ENCODE measurements around the gene APBA2.
"Not testable (repeated sequence)": the region's sequence is repeated elsewhere in the genome, so short reads cannot be mapped to it uniquely, and the experiment has no call there.

Gene APBA2

DNA sequence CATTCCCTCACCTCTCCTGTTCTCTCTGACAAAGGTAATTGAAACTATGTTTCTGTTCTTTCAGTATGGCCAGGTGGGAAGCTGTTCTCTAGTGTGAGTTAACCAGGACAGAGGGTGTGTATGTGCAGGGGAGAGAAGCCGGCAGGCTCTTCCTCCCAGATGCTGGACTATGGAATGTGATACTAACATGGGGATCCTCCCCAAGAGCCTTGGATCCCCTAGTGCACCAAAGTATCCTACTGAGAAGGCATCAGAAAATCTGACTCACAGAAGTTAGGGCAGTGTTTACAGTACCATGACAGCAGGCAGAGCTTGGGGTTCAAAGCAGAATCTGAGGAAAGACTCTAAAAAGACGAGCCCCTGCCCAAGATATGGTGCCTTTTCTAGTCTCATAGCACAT is 123.1 kb downstream of the APBA2 start:
- peaks cover 3% of the 10 kb centered on the region for H3K4me1 ChIP-seq
- no peaks in the 10 kb centered on the region for H3K27me3 ChIP-seq (ENCODE audit: low read depth)
- in situ Hi-C loops (cut with MboI; ENCODE audit: low sequenced_read_pairs) = no loop called here
- no peak overlapping the region for H3K4me3 ChIP-seq
- no peaks in the 10 kb centered on the region; the same call in 1 of the 2 replicates for H3K36me3 ChIP-seq (replicated peaks)
- DNase-seq (ENCODE audit: low spot score in 2 of 2) = no peak
- no peaks in the 10 kb centered on the region for H3K9me3 ChIP-seq

DNA sequence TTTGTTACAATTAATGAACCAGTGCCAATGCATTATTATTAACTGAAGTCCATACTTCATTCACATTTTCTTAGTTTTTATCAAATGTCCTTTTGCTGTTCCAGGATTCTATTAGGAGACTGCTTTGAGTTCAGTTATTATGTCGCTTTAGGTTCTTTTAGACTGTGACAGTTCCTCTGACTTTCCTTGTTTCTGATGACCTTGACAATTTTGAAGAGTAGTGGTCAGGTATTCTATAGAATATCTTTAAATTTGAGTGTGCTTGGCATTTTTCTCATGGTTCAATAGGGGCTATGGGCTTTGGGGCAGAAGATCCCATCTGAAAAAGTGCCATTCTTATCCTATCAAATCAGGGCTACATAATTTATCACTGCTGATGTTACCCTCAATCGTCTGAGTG is 126.3 kb downstream of the APBA2 start:
- DNase-seq (ENCODE audit: low spot score in 2 of 2) = no peak
- in situ Hi-C loops (cut with MboI; ENCODE audit: low sequenced_read_pairs) = no loop called here
- H3K4me3 ChIP-seq = no peak overlapping the region
- H3K4me1 ChIP-seq = peaks cover 9% of the 10 kb centered on the region
- no peaks in the 10 kb centered on the region for H3K27me3 ChIP-seq (ENCODE audit: low read depth)
- no peaks in the 10 kb centered on the region for H3K9me3 ChIP-seq
- H3K36me3 ChIP-seq (replicated peaks) = no peaks in the 10 kb centered on the region

DNA sequence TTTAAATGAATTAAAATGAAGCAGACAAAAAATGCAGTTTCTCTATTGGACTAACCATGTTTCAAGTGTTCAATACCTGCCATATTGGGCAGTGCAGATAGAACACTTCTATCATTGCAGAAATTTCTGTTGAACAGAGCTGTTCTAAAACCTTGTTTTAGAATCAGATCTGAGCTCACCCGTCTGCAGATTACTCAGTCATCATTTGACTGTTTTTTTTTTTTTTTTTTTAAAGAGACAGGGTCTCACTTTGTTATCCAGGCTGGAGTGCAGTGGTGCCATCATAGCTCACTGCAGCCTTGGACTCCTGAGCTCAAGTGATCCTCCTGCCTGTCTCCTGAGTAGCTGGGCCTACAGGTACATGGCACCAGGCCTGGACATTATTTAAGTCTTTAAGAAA is 128.7 kb downstream of the APBA2 start:
- H3K36me3 ChIP-seq (replicated peaks) = no peaks in the 10 kb centered on the region
- H3K27me3 ChIP-seq (ENCODE audit: low read depth) = no peaks in the 10 kb centered on the region
- DNase-seq (ENCODE audit: low spot score in 2 of 2) = no peak
- no peak overlapping the region for H3K4me3 ChIP-seq
- peaks cover 11% of the 10 kb centered on the region for H3K4me1 ChIP-seq
- in situ Hi-C loops (cut with MboI; ENCODE audit: low sequenced_read_pairs) = no loop called here
- no peaks in the 10 kb centered on the region for H3K9me3 ChIP-seq

DNA sequence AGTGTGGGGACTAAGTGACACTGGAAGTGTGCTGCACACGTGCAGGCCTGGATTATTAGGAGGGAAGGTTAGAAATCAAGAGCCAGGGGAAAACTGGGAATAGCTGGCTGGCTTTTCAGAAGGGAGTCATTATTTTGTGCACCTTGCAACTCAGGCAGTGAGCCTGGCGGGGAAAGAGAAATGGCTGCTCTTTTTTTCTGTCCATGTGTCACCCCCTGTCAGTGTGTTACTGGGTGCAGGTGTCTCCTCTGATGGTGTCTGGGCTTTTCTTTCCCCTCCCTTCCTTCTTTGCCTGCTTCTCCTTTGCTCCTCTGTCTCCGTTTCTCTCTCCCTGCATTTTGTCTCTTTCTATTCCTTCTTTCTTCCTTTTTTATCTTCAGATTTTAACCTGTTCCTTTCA is 130.7 kb downstream of the APBA2 start:
- no peaks in the 10 kb centered on the region for H3K36me3 ChIP-seq (replicated peaks)
- peaks cover 13% of the 10 kb centered on the region for H3K4me1 ChIP-seq
- no peaks in the 10 kb centered on the region for H3K27me3 ChIP-seq (ENCODE audit: low read depth)
- no peak for DNase-seq (ENCODE audit: low spot score in 2 of 2)
- no peak overlapping the region for H3K4me3 ChIP-seq
- H3K9me3 ChIP-seq = no peaks in the 10 kb centered on the region
- in situ Hi-C loops (cut with MboI; ENCODE audit: low sequenced_read_pairs) = no loop called here

DNA sequence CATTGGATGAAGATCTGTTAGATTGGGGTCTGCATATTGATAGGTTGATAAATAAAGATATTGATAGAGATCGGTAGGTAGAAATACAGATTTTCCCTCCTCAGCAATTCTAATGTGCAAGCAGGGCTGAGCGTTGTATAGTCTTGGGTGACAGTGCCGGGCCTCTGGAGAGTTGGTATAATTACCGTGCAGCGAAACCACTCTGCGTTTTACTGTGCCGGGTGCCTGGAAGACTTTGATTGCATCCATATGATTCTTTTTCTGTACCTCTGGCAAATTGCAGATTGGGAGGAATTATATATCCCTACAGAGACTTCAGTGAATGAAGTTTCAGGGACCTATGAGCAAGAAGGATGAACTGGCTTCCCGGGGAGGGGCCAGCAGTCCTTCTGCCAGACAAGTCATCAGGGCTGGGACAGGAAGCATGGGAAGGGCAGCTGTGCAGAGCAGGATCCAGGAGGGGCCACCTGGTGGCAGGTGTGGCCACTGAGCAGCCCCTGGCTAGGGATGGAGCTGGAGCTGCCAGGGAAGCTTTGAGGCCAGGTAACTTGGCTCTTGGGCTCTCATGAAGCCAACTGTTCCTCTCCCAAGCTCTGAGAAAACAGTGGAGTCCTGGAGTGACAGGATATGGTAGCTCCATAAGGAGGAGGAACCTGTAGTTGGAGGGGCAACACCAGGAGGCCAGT is 132.5 kb downstream of the APBA2 start:
- Histone ChIP-seq H3K9me3 (no peaks in the 10 kb centered on the region), H3K4me1 (peaks cover 13% of the 10 kb centered on the region), H3K27me3 (ENCODE audit: low read depth) (no peaks in the 10 kb centered on the region), H3K36me3 (replicated peaks) (no peaks in the 10 kb centered on the region), H3K4me3 (no peak overlapping the region)
- in situ Hi-C loops (cut with MboI; ENCODE audit: low sequenced_read_pairs) = no loop called here
- DNase-seq (ENCODE audit: low spot score in 2 of 2) = no peak

DNA sequence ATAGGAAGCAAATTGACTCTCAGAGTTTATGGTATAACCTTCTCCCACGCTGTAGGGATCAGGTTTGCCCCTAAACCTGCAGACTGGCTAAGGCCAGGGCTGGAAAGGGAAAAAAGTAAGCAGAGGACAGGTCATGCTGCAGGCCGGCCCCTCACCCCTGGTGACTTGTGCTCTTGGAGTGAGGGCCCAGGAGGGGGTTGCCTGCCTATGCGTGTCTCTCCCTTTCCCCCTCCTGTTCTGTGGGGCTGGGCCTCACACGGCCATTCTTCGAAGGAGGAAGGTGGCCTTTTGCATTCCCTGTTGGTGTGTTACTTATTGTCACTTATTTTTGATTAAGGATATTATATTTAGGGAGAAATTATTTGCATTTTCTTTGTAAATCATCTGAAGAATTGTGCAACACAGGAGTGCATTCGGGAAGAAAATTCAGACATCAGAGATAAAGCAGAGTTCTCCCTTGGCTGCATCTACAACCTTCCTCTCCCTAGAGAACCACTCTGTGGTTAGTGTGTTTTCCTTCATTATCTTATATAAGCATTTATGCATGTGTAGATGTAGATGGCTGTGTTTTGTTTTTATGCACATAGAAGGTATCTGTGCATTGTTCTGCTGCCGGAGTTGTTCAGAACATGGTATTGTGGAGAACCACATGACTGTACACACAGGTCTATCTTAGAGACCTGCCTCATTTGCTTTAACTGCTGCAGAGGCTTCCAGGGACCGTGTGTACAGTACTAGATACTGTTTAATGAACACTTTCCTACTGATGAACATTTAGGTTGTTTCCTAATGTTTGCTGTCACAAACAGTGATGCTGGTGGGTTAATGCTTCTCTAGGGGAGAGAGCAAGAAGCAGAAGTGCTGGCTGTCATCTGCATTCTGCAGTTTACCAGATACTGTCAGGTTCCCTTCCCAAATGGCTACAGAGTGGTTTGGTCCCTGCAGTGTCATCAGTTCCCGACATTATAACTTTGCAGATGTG is 133.5 kb downstream of the APBA2 start:
- DNase-seq (ENCODE audit: low spot score in 2 of 2) = no peak
- H3K27me3 ChIP-seq (ENCODE audit: low read depth) = no peaks in the 10 kb centered on the region
- H3K9me3 ChIP-seq = no peaks in the 10 kb centered on the region
- in situ Hi-C loops (cut with MboI; ENCODE audit: low sequenced_read_pairs) = no loop called here
- H3K4me3 ChIP-seq = no peak overlapping the region
- H3K4me1 ChIP-seq = peaks cover 6% of the 10 kb centered on the region
- H3K36me3 ChIP-seq (replicated peaks) = no peaks in the 10 kb centered on the region

DNA sequence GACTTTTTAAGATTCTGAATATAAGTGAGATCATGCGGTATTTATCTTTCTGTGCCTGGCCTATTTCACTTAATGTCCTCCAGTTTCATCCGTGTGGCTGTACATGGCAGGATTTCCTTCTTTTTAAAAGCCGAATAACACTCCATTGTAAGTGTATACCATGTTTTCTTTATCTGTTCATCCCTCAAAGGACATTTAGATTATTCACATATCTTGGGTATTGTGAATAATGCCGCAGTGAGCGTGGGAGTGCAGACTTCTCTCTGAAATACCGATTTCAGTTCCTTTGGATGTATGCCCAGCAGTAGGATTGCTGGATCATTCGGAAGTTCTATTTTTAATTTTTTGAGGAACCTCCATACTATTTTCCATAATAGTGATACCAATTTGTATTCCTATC is 136.1 kb downstream of the APBA2 start:
- in situ Hi-C loops (cut with MboI; ENCODE audit: low sequenced_read_pairs) = no loop called here

DNA sequence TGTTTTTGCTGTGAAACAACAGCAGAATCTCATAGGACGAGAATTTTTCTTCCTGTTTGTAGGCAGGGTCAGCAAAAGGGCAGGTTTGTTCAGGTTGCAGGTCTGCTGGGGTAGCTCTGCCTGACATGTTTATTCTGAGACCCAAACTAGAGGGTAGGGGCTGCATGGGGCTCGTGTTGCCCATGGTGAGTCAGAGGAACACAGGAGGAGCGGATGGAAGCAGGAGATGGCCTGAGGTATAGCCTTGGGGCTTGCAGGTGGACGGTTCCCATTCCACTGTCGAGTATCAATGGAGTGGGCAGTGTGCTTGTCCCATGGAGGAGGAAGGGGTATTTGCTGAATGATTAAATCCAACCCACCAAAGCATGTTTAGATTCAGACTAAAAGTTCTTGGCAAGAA is 138.9 kb downstream of the APBA2 start:
- Histone ChIP-seq H3K27me3 (ENCODE audit: low read depth) (no peaks in the 10 kb centered on the region), H3K9me3 (no peaks in the 10 kb centered on the region), H3K4me3 (no peak overlapping the region), H3K36me3 (replicated peaks) (no peaks in the 10 kb centered on the region), H3K4me1 (peaks cover under 1% of the 10 kb centered on the region; the same call in 1 of the 2 replicates)
- no peak for DNase-seq (ENCODE audit: low spot score in 2 of 2)
- in situ Hi-C loops (cut with MboI; ENCODE audit: low sequenced_read_pairs) = no loop called here

More for the DNA sequence above, 136.1 kb downstream of the APBA2 start:
- Histone ChIP-seq H3K4me1 (peaks cover 3% of the 10 kb centered on the region), H3K9me3 (no peaks in the 10 kb centered on the region), H3K27me3 (ENCODE audit: low read depth) (no peaks in the 10 kb centered on the region), H3K4me3 (no peak overlapping the region), H3K36me3 (replicated peaks) (no peaks in the 10 kb centered on the region)
- no peak for DNase-seq (ENCODE audit: low spot score in 2 of 2)

DNA sequence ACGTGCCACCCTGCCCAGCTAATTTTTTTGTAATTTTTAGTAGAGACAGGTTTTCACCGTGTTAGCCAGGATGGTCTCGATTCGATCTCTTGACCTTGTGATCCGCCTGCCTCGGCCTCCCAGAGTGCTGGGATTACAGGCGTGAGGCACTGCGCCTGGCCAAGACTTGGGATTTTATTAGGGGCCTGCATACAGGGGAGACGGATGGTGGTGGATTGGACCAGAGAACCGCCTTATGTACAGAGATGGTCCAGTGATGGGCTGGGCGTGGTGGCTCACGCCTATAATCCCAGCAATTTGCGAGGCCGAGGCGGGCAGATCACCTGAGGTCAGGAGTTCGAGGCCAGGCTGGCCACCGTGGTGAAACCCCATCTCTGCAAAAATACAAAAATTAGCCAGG is 139.6 kb downstream of the APBA2 start:
- DNase-seq (ENCODE audit: low spot score in 2 of 2); H3K36me3 ChIP-seq (replicated peaks); H3K4me3 ChIP-seq; H3K4me1 ChIP-seq; H3K9me3 ChIP-seq; in situ Hi-C loops (cut with MboI; ENCODE audit: low sequenced_read_pairs); H3K27me3 ChIP-seq (ENCODE audit: low read depth): not testable (repeated sequence)

DNA sequence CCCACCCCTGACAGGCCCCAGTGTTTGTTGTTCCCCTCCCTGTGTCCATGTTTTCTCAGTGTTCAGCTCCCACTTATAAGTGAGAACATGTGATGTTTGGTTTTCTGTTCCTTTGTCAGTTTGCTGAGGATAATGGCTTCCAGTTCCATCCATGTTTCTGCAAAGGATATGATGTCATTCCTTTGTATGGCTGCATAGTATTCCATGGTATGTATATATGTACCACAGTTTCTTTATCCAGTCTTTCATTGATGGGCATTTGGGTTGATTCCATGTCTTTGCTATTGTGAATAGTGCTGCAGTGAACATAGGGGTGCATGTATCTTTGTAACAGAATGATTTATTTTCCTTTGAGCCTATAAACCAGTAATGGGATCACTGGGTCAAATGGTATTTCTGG is 142.4 kb downstream of the APBA2 start:
- H3K4me3 ChIP-seq; H3K27me3 ChIP-seq (ENCODE audit: low read depth); H3K36me3 ChIP-seq (replicated peaks); in situ Hi-C loops (cut with MboI; ENCODE audit: low sequenced_read_pairs); DNase-seq (ENCODE audit: low spot score in 2 of 2); H3K4me1 ChIP-seq; H3K9me3 ChIP-seq: not testable (repeated sequence)

DNA sequence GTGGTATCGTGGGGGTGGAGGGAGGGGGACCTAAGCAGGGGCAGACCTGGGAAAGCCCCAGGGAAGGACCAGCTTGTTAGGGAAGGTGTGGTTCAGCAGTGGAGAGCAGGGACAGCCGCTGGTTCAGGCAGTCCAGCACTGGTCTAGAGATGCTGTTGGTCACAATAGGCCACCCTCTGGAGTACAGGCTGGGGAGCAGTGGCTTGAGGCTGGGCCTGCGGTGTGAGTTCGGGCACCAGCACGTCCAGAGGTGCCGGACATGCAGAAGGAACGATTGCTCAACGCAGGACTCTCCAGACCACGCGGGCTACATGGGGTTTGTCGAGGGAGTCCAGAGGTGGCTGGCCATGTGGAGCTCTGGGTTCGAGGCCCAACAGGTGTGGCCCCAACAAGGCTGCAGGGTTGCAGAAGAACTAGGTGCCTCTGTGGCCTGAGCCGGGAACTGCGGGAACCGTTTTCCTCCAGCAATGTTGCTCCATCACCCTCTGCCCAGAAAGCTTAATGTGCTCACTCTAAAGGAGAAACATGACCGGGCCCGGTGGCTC is 143.9 kb downstream of the APBA2 start:
- DNase-seq (ENCODE audit: low spot score in 2 of 2) = no peak
- no peaks in the 10 kb centered on the region; the same call in 1 of the 2 replicates for H3K4me1 ChIP-seq
- H3K4me3 ChIP-seq = no peak overlapping the region
- in situ Hi-C loops (cut with MboI; ENCODE audit: low sequenced_read_pairs) = no loop called here
- H3K27me3 ChIP-seq (ENCODE audit: low read depth) = no peaks in the 10 kb centered on the region
- no peaks in the 10 kb centered on the region for H3K36me3 ChIP-seq (replicated peaks)
- H3K9me3 ChIP-seq = no peaks in the 10 kb centered on the region

DNA sequence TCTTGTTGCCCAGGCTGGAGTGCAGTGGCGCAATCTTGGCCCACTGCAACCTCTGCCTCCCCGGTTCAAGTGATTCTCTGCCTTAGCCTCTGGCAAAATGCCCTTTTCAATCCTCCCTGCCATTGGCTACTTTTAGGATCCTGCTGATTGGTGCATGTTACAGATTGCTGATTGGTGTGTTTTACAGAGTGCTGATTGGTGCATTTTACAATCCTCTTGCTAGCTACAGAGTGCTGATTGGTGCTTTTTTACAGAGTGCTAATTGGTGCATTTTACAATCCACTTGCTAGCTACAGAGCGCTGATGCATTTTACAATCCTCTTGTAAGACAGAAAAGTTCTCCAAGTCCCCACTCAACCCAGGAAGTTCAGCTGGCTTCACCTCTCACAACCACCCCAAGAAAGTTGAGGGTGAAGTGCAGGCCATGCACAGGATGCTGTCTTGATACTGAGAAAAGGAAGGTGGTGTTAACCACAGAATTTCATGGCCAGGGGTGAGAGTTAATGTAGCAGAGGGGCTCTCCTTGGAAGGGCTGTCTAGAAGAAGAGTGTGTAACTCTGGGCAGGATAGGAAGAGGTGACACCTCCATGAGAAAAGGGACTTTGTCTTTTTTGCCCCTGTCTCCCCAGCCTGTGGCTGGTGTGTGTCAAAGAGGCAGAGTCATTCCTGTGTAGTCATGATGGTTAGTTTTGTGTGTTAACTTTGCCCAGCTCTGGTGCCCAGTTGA is 145.9 kb downstream of the APBA2 start:
- no peaks in the 10 kb centered on the region for H3K36me3 ChIP-seq (replicated peaks)
- in situ Hi-C loops (cut with MboI; ENCODE audit: low sequenced_read_pairs) = no loop called here
- no peak overlapping the region for H3K4me3 ChIP-seq
- DNase-seq (ENCODE audit: low spot score in 2 of 2) = no peak
- no peaks in the 10 kb centered on the region for H3K9me3 ChIP-seq
- no peaks in the 10 kb centered on the region for H3K27me3 ChIP-seq (ENCODE audit: low read depth)
- no peaks in the 10 kb centered on the region; the same call in 1 of the 2 replicates for H3K4me1 ChIP-seq

DNA sequence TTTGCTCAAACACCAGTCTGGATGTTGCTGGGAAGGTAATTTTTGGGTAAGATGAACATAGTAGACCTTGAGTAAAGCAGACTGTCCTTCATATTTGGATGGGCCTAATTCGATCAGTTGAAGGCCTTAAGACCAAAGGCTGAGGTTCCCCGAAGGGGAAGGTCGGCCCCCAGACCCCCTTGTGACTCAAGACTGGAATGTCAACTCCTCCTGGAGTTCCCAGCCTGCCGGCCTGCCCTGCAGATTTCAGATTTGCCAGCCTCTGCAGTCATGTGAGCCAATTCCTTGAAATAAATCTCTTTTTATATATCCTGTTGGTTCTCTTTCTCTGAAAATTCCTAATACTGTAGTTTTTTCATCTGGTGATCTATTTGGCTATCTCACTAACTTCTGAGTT is 146.5 kb downstream of the APBA2 start:
- no peak for DNase-seq (ENCODE audit: low spot score in 2 of 2)
- no peaks in the 10 kb centered on the region for H3K9me3 ChIP-seq
- no peak overlapping the region for H3K4me3 ChIP-seq
- in situ Hi-C loops (cut with MboI; ENCODE audit: low sequenced_read_pairs) = no loop called here
- H3K27me3 ChIP-seq (ENCODE audit: low read depth) = no peaks in the 10 kb centered on the region
- no peaks in the 10 kb centered on the region for H3K36me3 ChIP-seq (replicated peaks)
- no peaks in the 10 kb centered on the region; the same call in 1 of the 2 replicates for H3K4me1 ChIP-seq
